A673 (cell line): ENCODE measurements around the gene RHOBTB3. TPM values are rescaled to one million over a fixed set of nuclear protein-coding genes. Genes with fewer than 3 reads are reported as not detected.
"Not testable (repeated sequence)": the region's sequence is repeated elsewhere in the genome, so short reads cannot be mapped to it uniquely, and the experiment has no call there.

ENCODE experiments used
- BruUV-seq: library from RNA; stranded (reverse); fragments of 400-500 nt; replicated peaks from 2 replicates; lab custom pipeline; 2021; lab: Mats Ljungman, UMichigan
- CTCF ChIA-PET: fragments of 300-600 bp; sonication (Branson Sonifier 250); formaldehyde crosslinking; loops from one replicate; lab custom pipeline; 2022; ENCODE audit warnings: antibody characterized with exemption; lab: Charles Lee
- POLR2A ChIA-PET: fragments of 300-600 bp; sonication (Branson Sonifier 250); formaldehyde crosslinking; loops from one replicate; lab custom pipeline; 2022; ENCODE audit warnings: antibody characterized with exemption; ENCODE audit not compliant: low non-redundant PET; lab: Charles Lee
- DNase-seq: peaks from one replicate; pipeline ENCODE4 v3.0.0-alpha.2; 2015; ENCODE audit warnings: low spot score
- H3K27ac ChIP-seq: fragments of 200-600 bp; sonication (generic); 2 replicates; pipeline ENCODE4 v1.5.1; 2016; ENCODE audit warnings: mixed run types, low read depth, mild to moderate bottlenecking, mixed read lengths, antibody characterized with exemption, low read length; ENCODE audit not compliant: poor library complexity, severe bottlenecking
- H3K27me3 ChIP-seq: fragments of 200-600 bp; sonication (generic); replicated peaks from 2 replicates; pipeline ENCODE4 v1.6.1; 2017; ENCODE audit warnings: mixed run types, low read depth, mild to moderate bottlenecking, mixed read lengths, antibody characterized with exemption, low read length; ENCODE audit not compliant: insufficient read depth, poor library complexity
- H3K36me3 ChIP-seq: fragments of 200-600 bp; sonication (generic); 2 replicates; pipeline ENCODE4 v1.6.1; 2016; ENCODE audit warnings: mixed run types, mild to moderate bottlenecking, mixed read lengths, antibody characterized with exemption, low read length; ENCODE audit not compliant: insufficient read depth, poor library complexity, severe bottlenecking
- H3K4me1 ChIP-seq: fragments of 200-600 bp; sonication (generic); 2 replicates; pipeline ENCODE4 v1.6.1; 2017; ENCODE audit warnings: mixed run types, mild to moderate bottlenecking, mixed read lengths, antibody characterized with exemption, low read length; ENCODE audit not compliant: insufficient read depth, poor library complexity, severe bottlenecking
- H3K4me3 ChIP-seq: fragments of 200-600 bp; sonication (generic); 2 replicates; pipeline ENCODE4 v1.5.1; 2016; ENCODE audit warnings: low read depth, mixed run types, mild to moderate bottlenecking, mixed read lengths, low read length; ENCODE audit not compliant: poor library complexity, severe bottlenecking
- H3K9me3 ChIP-seq: fragments of 200-600 bp; sonication (generic); 2 replicates; pipeline ENCODE4 v1.6.1; 2016; ENCODE audit warnings: mixed run types, low read depth, mild to moderate bottlenecking, mixed read lengths, antibody characterized with exemption, low read length; ENCODE audit not compliant: poor library complexity, severe bottlenecking
- CTCF ChIP-seq: fragments of 300-800, 200-600 bp; sonication (generic); conservative IDR thresholded peaks from 2 replicates; pipeline ENCODE4 v1.5.1; 2017; ENCODE audit warnings: low read depth, mild to moderate bottlenecking, antibody characterized with exemption, low read length, moderate library complexity, mixed read lengths
- EZH2 ChIP-seq: fragments of 200-600 bp; sonication (generic); IDR thresholded peaks from 2 replicates; pipeline ENCODE4 v1.6.1; 2017; ENCODE audit warnings: borderline replicate concordance, low read depth, mild to moderate bottlenecking, mixed read lengths, antibody characterized with exemption, low read length; ENCODE audit not compliant: poor library complexity, severe bottlenecking
- intact Hi-C: fragments of 100-400 bp; cut with micrococcal nuclease; formaldehyde crosslinking; loops from one replicate; pipeline ENCODE4 v1.10.0; 2022; ENCODE audit not compliant: unreplicated experiment
- total RNA-seq: library from RNA; stranded (reverse); gene quantifications from 2 replicates; pipeline ENCODE4 v1.2.3, GENCODE V29; 2021

The RHOBTB3 gene
- total RNA-seq, 1 experiment from 2014 or later, result 29.6 TPM

DNA sequence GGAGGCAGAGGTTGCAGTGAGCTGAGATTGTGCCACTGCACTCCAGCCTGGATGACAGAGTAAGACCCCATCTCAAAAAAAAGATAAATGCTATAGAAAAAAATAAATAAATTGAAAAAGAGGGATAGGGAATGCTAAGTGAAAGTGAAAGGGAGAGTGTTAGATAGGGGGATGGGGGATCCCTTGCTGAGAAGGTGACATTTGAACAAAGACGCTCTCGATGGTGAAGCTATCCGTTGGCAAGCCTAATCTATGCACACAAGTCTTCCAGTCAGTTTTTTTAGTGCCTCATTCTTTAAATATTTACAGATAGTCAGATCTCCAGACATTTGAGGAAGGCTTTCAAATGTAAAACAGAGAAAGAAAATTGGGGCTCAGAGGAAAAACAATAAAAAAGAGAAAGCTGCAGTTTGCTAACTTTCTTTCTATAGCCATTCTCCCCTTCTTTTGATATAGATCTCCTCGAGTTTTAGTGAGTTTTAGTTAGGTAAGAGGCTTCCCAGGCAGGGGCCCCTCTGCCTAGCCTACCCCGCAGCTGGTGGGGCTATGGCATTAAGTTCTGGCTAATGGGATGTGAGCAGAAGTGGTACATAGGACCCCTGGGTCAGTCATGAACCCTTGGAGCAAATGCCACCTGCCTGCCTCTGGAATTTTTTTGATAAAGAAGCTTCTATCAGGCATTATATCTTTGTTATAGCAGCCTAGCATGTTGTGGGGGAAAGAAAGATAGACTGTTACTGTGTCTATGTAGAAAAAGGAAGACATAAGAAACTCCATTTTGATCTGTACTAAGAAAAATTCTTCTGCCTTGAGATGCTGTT, 79.4 kb downstream of the RHOBTB3 start:
- intact Hi-C loops, result no loop called here
- ChIA-PET CTCF (interaction anchor here (0.6 kb wide), 1 partner anchor 33 kb away, joined by 3 read pairs; no protein-coding TSS in a partner anchor), POLR2A (no interaction called here)
- H3K4me1 ChIP-seq, result peaks cover 51% of the 10 kb centered on the region
- H3K27me3 ChIP-seq, result no peaks in the 10 kb centered on the region
- TF ChIP-seq CTCF, result no peak
- TF ChIP-seq EZH2, result no peak
- no peak overlapping the region for H3K27ac ChIP-seq
- no TSS peak for BruUV-seq
- no peaks in the 10 kb centered on the region for H3K9me3 ChIP-seq
- no peak for DNase-seq
- no peak overlapping the region for H3K4me3 ChIP-seq
- H3K36me3 ChIP-seq, result no peaks in the 10 kb centered on the region

GRCh38 chr5:95811126-95811423, 79.9 kb downstream of the RHOBTB3 start:
- H3K27ac ChIP-seq, intact Hi-C loops, CTCF ChIA-PET, DNase-seq, H3K36me3 ChIP-seq, BruUV-seq, H3K4me3 ChIP-seq, H3K27me3 ChIP-seq, POLR2A ChIA-PET, H3K9me3 ChIP-seq: not testable (repeated sequence)
- H3K4me1 ChIP-seq, result peaks cover 54% of the 10 kb centered on the region

GRCh38 chr5:95811461-95812073, 80.4 kb downstream of the RHOBTB3 start:
- H3K27me3 ChIP-seq, intact Hi-C loops, DNase-seq, H3K36me3 ChIP-seq, CTCF ChIA-PET, H3K27ac ChIP-seq, H3K4me3 ChIP-seq, BruUV-seq, POLR2A ChIA-PET, H3K9me3 ChIP-seq: not testable (repeated sequence)
- peaks cover 54% of the 10 kb centered on the region for H3K4me1 ChIP-seq

GRCh38 chr5:95812074-95812471, 80.9 kb downstream of the RHOBTB3 start:
- intact Hi-C loops, result no loop called here
- ChIA-PET CTCF (no interaction called here), POLR2A (no interaction called here)
- DNase-seq, result no peak
- no TSS peak for BruUV-seq
- TF ChIP-seq EZH2 (no peak), CTCF (no peak)
- no peaks in the 10 kb centered on the region for H3K36me3 ChIP-seq
- no peaks in the 10 kb centered on the region for H3K9me3 ChIP-seq
- no peaks in the 10 kb centered on the region for H3K27me3 ChIP-seq
- no peak overlapping the region for H3K4me3 ChIP-seq
- peaks cover 54% of the 10 kb centered on the region for H3K4me1 ChIP-seq
- H3K27ac ChIP-seq, result no peak overlapping the region

GRCh38 chr5:95813035-95813434, 81.9 kb downstream of the RHOBTB3 start:
- H3K27ac ChIP-seq, H3K9me3 ChIP-seq, intact Hi-C loops, CTCF ChIA-PET, DNase-seq, POLR2A ChIA-PET, H3K4me3 ChIP-seq, H3K27me3 ChIP-seq, H3K36me3 ChIP-seq, BruUV-seq: not testable (repeated sequence)
- peaks cover 49% of the 10 kb centered on the region for H3K4me1 ChIP-seq
